HG03354 (cell line): ENCODE results near the gene REXO5.

ENCODE experiments used
- ATAC-seq: cut with Tn5 transposase; IDR thresholded peaks from one replicate; pipeline ENCODE4 v1.9.1; 2021; ENCODE audit warnings: mild to moderate bottlenecking; ENCODE audit not compliant: unreplicated experiment, poor library complexity, severe bottlenecking

REXO5 gene

GRCh38 chr16:20899071-20899470, 92.7 kb downstream of the REXO5 start:
- ATAC-seq, result no peak
